RWPE2 (cell line): ENCODE results near the gene PLA2G4E.

Source experiments
- ATAC-seq: fragments of 200-7000 bp; cut with Tn5 transposase; 3 replicates; pipeline ENCODE4 v1.9.1; 2021; ENCODE audit warnings: low read depth
- DNase-seq: peaks from one replicate; pipeline ENCODE4 v3.0.0-alpha.2; 2020; ENCODE audit warnings: low spot score
- H3K27ac ChIP-seq: fragments of 450-650 bp; 2 replicates; pipeline ENCODE4 v1.5.1; 2017; ENCODE audit warnings: mild to moderate bottlenecking; ENCODE audit not compliant: poor library complexity, severe bottlenecking
- H3K27me3 ChIP-seq: fragments of 250-450 bp; sonication (Bioruptor Pico); 2 replicates; pipeline ENCODE4 v1.5.1; 2021; ENCODE audit warnings: mild to moderate bottlenecking, moderate library complexity; ENCODE audit not compliant: insufficient read depth, poor library complexity, severe bottlenecking
- H3K36me3 ChIP-seq: fragments of 250-450 bp; sonication (Bioruptor Pico); 2 replicates; pipeline ENCODE4 v1.5.1; 2020; ENCODE audit warnings: low read depth, mild to moderate bottlenecking, moderate library complexity
- H3K4me1 ChIP-seq: fragments of 250-450 bp; sonication (Bioruptor Pico); 2 replicates; pipeline ENCODE4 v1.5.1; 2021; ENCODE audit warnings: mild to moderate bottlenecking, moderate library complexity; ENCODE audit not compliant: insufficient read depth, poor library complexity, severe bottlenecking
- H3K4me3 ChIP-seq: fragments of 250-450 bp; sonication (Bioruptor Pico); 2 replicates; pipeline ENCODE4 v1.5.1; 2021; ENCODE audit warnings: mild to moderate bottlenecking, moderate library complexity; ENCODE audit not compliant: severe bottlenecking
- H3K9me3 ChIP-seq: fragments of 250-450 bp; sonication (Bioruptor Pico); 2 replicates; pipeline ENCODE4 v1.5.1; 2021; ENCODE audit warnings: mild to moderate bottlenecking, moderate library complexity; ENCODE audit not compliant: severe bottlenecking
- CTCF ChIP-seq: fragments of 450-650 bp; IDR thresholded peaks from one replicate; pipeline ENCODE4 v1.5.1; 2017; ENCODE audit warnings: mild to moderate bottlenecking, moderate library complexity; ENCODE audit not compliant: poor library complexity, severe bottlenecking

The PLA2G4E gene

GRCh38 chr15:42063122-42063848, 42.4 kb upstream of the PLA2G4E start:
- Histone ChIP-seq H3K9me3 (no peaks in the 10 kb centered on the region), H3K27ac (no peak overlapping the region), H3K36me3 (no peaks in the 10 kb centered on the region), H3K27me3 (no peaks in the 10 kb centered on the region), H3K4me1 (peaks cover under 1% of the 10 kb centered on the region), H3K4me3 (no peak overlapping the region)
- DNase-seq (no peak), ATAC-seq (no peak)
- TF ChIP-seq CTCF: no peak

GRCh38 chr15:42062284-42062806, 41.5 kb upstream of the PLA2G4E start:
- no peak for TF ChIP-seq CTCF
- DNase-seq (no peak), ATAC-seq (no peak)
- Histone ChIP-seq H3K27me3 (no peaks in the 10 kb centered on the region), H3K9me3 (no peaks in the 10 kb centered on the region), H3K36me3 (no peaks in the 10 kb centered on the region), H3K4me3 (no peak overlapping the region), H3K27ac (no peak overlapping the region), H3K4me1 (peaks cover 7% of the 10 kb centered on the region)

GRCh38 chr15:42060797-42061196, 40.0 kb upstream of the PLA2G4E start:
- Histone ChIP-seq H3K9me3 (no peaks in the 10 kb centered on the region), H3K36me3 (no peaks in the 10 kb centered on the region), H3K27ac (no peak overlapping the region), H3K4me3 (no peak overlapping the region), H3K4me1 (peaks cover 7% of the 10 kb centered on the region), H3K27me3 (no peaks in the 10 kb centered on the region)
- ATAC-seq (no peak), DNase-seq (no peak)
- TF ChIP-seq CTCF: no peak

- peaks cover 7% of the 10 kb centered on the region for H3K4me1 ChIP-seq
- no peak for DNase-seq
- ATAC-seq: no peak
- H3K27me3 ChIP-seq: no peaks in the 10 kb centered on the region
- H3K36me3 ChIP-seq: no peaks in the 10 kb centered on the region
- no peaks in the 10 kb centered on the region for H3K9me3 ChIP-seq
- H3K27ac ChIP-seq: no peak overlapping the region
- no peak for TF ChIP-seq CTCF
- no peak overlapping the region for H3K4me3 ChIP-seq
Observed at GRCh38 chr15:42060477-42060763, 39.6 kb upstream of the PLA2G4E start.
